NOMO-1 (cell line): Measurements from ENCODE around the gene NCKAP5.
A peak's percentile ranks its signal among the peaks of the same experiment; 100 is the strongest.

ENCODE experiments used
- DNase-seq, 2 experiments: peaks; one replicate each; lab custom pipeline; 2025; ENCODE audit not compliant: unreplicated experiment in 2 of 2; lab: John Stamatoyannopoulos, UW

The NCKAP5 gene

DNA sequence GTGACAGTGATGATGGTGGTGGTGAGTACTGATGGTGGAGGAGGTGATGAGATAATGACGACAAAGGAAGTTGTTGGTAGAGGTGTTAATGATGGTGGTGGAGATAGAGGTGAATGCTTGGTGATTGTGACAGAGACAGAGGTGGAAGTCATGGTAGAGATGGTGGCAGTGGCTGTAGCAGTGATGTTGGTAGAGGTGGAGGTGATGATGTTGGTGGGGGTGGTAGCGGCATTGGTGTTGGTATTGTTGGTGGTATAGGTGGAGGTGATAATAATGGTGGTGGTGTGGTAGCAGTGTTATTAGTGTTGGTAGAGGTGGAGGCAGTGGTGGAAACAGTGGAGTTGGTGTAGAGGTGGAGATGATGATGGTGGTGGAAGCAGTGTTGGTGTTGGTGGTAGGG lies 934.6 kb downstream of the NCKAP5 start:
- no peak for DNase-seq

DNA sequence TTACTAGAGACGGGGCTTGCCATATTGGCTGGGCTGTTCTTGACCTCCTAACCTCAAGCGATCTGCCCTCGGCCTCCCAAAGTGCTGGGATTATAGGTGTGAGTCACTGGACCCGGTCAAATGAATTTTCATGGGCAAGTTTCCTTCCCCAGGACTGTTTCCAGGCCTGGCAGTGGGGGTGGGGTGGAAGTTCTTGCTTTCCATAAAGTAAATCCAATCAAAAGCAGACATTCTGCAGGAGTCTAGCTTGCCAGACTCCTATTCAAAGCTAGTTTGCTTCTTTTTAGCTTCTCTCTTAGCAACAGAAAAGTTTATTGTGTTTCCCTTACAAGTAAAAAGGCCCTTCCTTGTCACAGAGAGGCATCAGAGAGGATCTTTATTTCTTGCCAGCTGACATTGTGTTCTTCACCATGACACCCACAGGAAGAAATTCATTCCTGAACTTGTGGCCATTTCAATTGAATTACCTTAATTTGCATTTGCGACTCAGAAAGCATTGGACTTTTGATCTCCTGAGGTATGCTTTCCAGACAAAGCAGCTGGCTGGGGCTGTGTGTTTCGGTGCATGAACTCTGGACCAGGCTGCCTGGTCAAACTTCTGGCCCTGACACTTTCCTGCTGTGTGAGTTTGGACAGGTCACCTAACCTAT lies 936.1 kb downstream of the NCKAP5 start:
- DNase-seq = no peak

DNA sequence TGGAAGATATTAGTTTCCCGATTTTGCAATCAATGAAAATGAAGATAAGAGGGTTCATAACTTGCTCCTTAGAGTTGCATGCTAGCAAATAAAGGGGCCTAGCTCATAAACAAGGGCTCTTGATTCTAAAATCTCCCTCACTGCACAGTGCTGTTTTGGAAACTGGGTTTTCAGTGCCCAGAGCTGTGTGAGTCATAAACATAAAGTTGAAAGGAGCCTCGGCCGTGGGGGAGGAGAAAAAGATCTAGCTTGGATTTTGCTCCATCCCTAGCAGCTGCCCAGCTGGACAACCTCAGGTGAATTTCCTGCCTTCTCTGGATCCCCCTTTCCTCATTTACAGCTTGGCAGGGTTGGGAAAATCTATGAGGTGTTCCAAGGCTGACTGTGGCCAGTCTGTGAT lies 940.7 kb downstream of the NCKAP5 start:
- no peak for DNase-seq

DNA sequence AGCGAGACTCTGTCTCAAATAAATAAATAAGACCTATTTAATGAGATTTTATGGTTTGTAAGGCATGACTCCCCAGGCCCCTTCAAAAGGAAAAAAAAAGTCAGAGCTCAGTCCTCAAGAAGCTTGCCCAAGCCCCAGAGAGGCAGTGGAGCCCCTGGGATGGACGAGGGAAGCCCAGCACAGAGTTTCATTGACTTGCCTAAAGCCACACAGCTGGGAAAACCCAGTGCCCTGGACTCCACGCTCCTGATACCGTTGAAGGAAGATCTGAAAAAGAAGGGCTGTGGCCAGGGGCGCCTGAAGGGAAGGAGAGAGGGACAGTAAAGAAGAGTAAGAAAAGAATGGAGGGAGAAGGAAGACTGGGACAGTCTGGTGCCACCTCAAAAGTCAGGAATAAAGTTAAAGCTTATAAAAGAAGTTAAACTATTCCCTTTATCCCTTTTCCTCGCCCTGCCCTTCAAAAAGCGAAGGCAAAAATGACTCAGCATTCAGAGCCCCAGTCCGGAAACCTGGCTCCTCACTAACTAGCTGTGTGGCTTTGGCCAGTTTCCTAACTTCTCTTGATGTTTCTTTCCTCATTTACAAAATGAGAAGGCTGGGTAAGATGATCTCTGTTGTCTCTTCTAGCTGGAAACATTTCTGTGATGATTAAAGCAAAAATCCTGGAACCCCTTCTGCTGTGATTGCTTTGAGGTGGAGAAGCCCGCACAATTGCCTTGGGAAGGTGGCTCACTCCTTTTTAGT lies 945.0 kb downstream of the NCKAP5 start:
- DNase-seq = peak; percentile 22 to 28
